Activated T-cell treated with anti-CD3 and anti-CD28 coated beads, Interleukin-2, amount 50 U/mL, for 48 hours (primary cell): ENCODE data around the gene FAM217A.
A peak's percentile ranks its signal among the peaks of the same experiment; 100 is the strongest.

Experiments
- DNase-seq, 2 experiments: peaks; one replicate each; pipeline ENCODE4 v3.0.0-alpha.2; 2020

Gene FAM217A

DNA sequence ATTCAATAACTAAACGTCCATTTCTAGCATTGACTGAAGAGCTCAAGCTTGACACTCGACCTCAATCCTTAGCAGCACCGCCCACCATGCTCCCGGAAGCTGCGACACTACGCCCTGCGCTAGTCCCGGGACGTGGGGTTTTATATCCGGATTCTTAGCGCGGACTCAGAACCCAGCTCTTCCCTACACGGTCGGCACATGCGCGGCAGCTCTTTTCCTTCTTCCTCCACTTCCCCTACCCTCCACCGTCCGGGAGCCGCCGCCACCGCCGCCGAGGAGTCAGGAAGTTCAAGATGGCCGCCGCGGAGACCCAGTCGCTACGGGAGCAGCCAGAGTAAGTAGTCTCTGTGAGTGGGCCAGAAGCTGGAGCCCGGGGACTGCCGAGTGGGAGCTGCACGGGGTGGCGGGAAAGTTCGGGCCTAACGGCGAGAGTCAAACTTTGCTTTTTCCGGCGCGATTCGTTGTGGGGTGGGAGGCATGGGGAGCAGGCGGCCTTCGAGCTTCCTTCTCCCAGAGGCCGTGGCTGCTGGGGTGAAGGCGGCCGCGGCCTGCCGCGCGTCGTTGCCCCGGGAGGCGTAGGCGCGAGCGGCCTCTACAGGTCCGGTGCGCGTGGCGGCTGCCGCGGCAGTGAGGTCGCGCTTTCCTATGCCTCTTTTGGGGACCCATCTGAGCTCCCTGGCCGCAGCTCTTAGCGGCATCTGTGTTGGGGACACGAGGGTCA, 57.6 kb downstream of the FAM217A start:
- peak; percentile 91 for DNase-seq

DNA sequence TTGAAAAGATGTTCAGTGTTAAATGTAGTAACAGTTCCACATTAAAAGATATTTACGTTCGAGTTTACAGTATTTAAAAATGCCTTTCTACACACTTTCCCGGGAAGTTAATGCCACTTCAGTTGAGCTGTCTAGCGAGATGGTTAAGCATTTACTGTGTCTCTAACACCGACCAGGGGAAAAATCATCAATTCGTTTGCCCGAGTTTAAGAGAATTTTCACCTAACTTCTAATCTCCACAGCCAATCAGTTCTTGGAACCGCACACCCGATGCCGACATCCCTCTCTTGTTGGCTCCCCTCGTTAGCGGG, 58.2 kb downstream of the FAM217A start:
- no peak for DNase-seq

DNA sequence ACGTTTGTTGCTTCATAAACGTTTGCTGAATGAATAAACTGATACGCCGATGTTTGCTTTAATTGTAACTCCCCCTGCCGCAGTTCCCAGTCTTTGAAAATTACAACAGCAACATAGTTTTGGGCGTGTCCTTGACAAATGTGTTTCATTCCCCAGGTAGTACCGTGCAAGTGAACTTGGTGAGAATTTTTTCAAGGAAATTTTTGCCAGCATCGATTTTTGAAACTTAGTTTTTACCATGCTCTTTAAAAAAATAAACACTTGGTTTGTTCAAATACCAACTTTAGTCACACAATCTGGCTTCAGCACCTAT, 60.1 kb downstream of the FAM217A start:
- DNase-seq: no peak
